Fibroblast of the aortic adventitia (primary cell): Measurements from ENCODE around the gene KCNT2. TPM values are rescaled to one million over a fixed set of nuclear protein-coding genes. Genes with fewer than 3 reads are reported as not detected.

Experiments used
- DNase-seq: peaks from one replicate; pipeline ENCODE4 v3.0.0-alpha.2; 2010; ENCODE audit warnings: low read depth
- H3K4me3 ChIP-seq: 2 replicates; pipeline ENCODE4 v1.5.1; 2011; ENCODE audit warnings: low read depth, mild to moderate bottlenecking, control low read depth, low read length, moderate library complexity
- CTCF ChIP-seq: IDR thresholded peaks from 2 replicates; pipeline ENCODE4 v1.5.1; 2011; ENCODE audit warnings: mild to moderate bottlenecking, low read length, control low read depth, inconsistent platforms; ENCODE audit not compliant: insufficient read depth
- total RNA-seq: library from RNA; depleted of rRNA; stranded (reverse); fragments of >200 nt; gene quantifications from 2 replicates; pipeline ENCODE4 v1.2.3, GENCODE V29; 2012; ENCODE audit warnings: low replicate concordance

Gene KCNT2
- total RNA-seq, 1 donor, result 8.0 TPM

- DNase-seq, result no peak
- H3K4me3 ChIP-seq, result no peak overlapping the region
- TF ChIP-seq CTCF, result no peak
These were observed 192.3 kb downstream of the KCNT2 start for GRCh38 chr1:196415978-196416377.

GRCh38 chr1:196412326-196412725 is 195.9 kb downstream of the KCNT2 start:
- no peak for DNase-seq

GRCh38 chr1:196410768-196411167 is 197.5 kb downstream of the KCNT2 start:
- DNase-seq, result no peak
- no peak overlapping the region for H3K4me3 ChIP-seq
- no peak for TF ChIP-seq CTCF

More at GRCh38 chr1:196412326-196412725, 195.9 kb downstream of the KCNT2 start:
- no peak overlapping the region for H3K4me3 ChIP-seq
- no peak for TF ChIP-seq CTCF

- TF ChIP-seq CTCF, result no peak
- peak; percentile 41 for DNase-seq
- H3K4me3 ChIP-seq, result no peak overlapping the region
These were observed 198.7 kb downstream of the KCNT2 start for GRCh38 chr1:196409586-196409985.

GRCh38 chr1:196407358-196408051 is 200.7 kb downstream of the KCNT2 start:
- peak; percentile 60 for DNase-seq
- no peak overlapping the region for H3K4me3 ChIP-seq
- TF ChIP-seq CTCF, result no peak

- TF ChIP-seq CTCF, result no peak
These were observed 202.4 kb downstream of the KCNT2 start for GRCh38 chr1:196405839-196406238.

More at GRCh38 chr1:196405839-196406238, 202.4 kb downstream of the KCNT2 start:
- no peak for DNase-seq
- no peak overlapping the region for H3K4me3 ChIP-seq
